K562 (cell line): ENCODE measurements around the gene SNRPA. TPM values are rescaled to one million over a fixed set of nuclear protein-coding genes. Genes with fewer than 3 reads are reported as not detected.
A peak's percentile ranks its signal among the peaks of the same experiment; 100 is the strongest.

ENCODE experiments used
- CBFB ChIP-seq: sonication (generic); formaldehyde crosslinking; IDR thresholded peaks from 2 replicates; pipeline ENCODE4 v1.4.0; 2020; ENCODE audit warnings: mild to moderate bottlenecking, missing genetic modification reagents
- CBX3 ChIP-seq, 2 experiments: IDR thresholded peaks; 1 replicate in 1 of 2; 2 replicates in 1 of 2; pipeline ENCODE4 v1.6.1; 2012; ENCODE audit warnings: inconsistent platforms in 2 of 2, low read length in 2 of 2, borderline replicate concordance in 1 of 2, control low read depth in 1 of 2
- CREM ChIP-seq: IDR thresholded peaks from 2 replicates; pipeline ENCODE4 v1.6.1; 2014; ENCODE audit warnings: antibody characterized with exemption, low read depth
- ESRRA ChIP-seq: fragments of 450-650 bp; IDR thresholded peaks from 2 replicates; pipeline ENCODE4 v1.6.1; 2014; ENCODE audit warnings: low read depth, mild to moderate bottlenecking, moderate library complexity, borderline replicate concordance
- GTF2A2 ChIP-seq: IDR thresholded peaks from 2 replicates; pipeline ENCODE4 v1.6.1; 2016; ENCODE audit warnings: mild to moderate bottlenecking, missing genetic modification characterization, missing compliant biosample characterization
- KDM2B ChIP-seq: fragments of 250-450 bp; sonication (Bioruptor Pico); IDR thresholded peaks from 2 replicates; pipeline ENCODE4 v1.8.0; 2021; ENCODE audit warnings: mild to moderate bottlenecking, moderate library complexity
- MAFG ChIP-seq: fragments of 450-650 bp; conservative IDR thresholded peaks from 2 replicates; pipeline ENCODE4 v1.6.1; 2016; ENCODE audit warnings: missing genetic modification characterization, missing compliant biosample characterization
- NCOA2 ChIP-seq, 2 experiments: fragments of 450-650 bp; IDR thresholded peaks; 2 replicates each; pipeline ENCODE4 v1.6.1; 2018; ENCODE audit warnings: mild to moderate bottlenecking in 2 of 2, moderate library complexity in 1 of 2; ENCODE audit not compliant: partially characterized antibody in 2 of 2
- NCOA6 ChIP-seq: fragments of 450-650 bp; IDR thresholded peaks from 2 replicates; pipeline ENCODE4 v1.6.1; 2017; ENCODE audit warnings: mild to moderate bottlenecking
- PTRF ChIP-seq: fragments of 450-650 bp; IDR thresholded peaks from 2 replicates; pipeline ENCODE4 v1.6.1; 2016; ENCODE audit warnings: mild to moderate bottlenecking, missing genetic modification characterization, missing compliant biosample characterization
- TAF7 ChIP-seq: fragments of 450-650 bp; IDR thresholded peaks from 2 replicates; pipeline ENCODE4 v1.6.1; 2016; ENCODE audit warnings: missing genetic modification characterization, missing compliant biosample characterization
- TEAD4 ChIP-seq, 2 experiments: sonication (generic) in 1 of 2; formaldehyde crosslinking in 1 of 2; IDR thresholded peaks; 2 replicates each; pipeline versions ENCODE4 v1.6.1 to v1.8.0; 2012 to 2022; ENCODE audit warnings: borderline replicate concordance in 1 of 2, inconsistent platforms in 1 of 2, low read length in 1 of 2, mild to moderate bottlenecking in 1 of 2, missing genetic modification reagents in 1 of 2
- ZNF347 ChIP-seq: fragments of 450-650 bp; formaldehyde crosslinking; IDR thresholded peaks from 2 replicates; pipeline ENCODE4 v1.4.0; 2020; ENCODE audit warnings: low read depth, mild to moderate bottlenecking, moderate library complexity
- ZNF444 ChIP-seq: fragments of 250-450 bp; sonication (Bioruptor Pico); IDR thresholded peaks from 2 replicates; pipeline ENCODE4 v1.4.0; 2020; ENCODE audit warnings: mild to moderate bottlenecking, moderate library complexity
- ZNF584 ChIP-seq: fragments of 200-800 bp; sonication (Bioruptor generic); IDR thresholded peaks from 2 replicates; pipeline ENCODE4 v1.6.1; 2016; ENCODE audit warnings: low read depth, mild to moderate bottlenecking, missing genetic modification characterization, missing compliant biosample characterization
- ZNF699 ChIP-seq: fragments of 250-450 bp; sonication (Bioruptor Pico); IDR thresholded peaks from 2 replicates; pipeline ENCODE4 v1.8.0; 2021; ENCODE audit warnings: mild to moderate bottlenecking, moderate library complexity; ENCODE audit not compliant: insufficient replicate concordance
- ZNF740 ChIP-seq, 3 experiments: fragments of 200-800 bp in 1 of 3; sonication (Bioruptor generic) in 1 of 3; sonication (generic) in 1 of 3; formaldehyde crosslinking in 1 of 3; IDR thresholded peaks; 2 replicates each; pipeline versions ENCODE4 v1.6.1 to v1.8.0; 2016 to 2022; ENCODE audit warnings: mild to moderate bottlenecking in 2 of 3, missing compliant biosample characterization in 2 of 3, missing genetic modification characterization in 2 of 3, missing genetic modification reagents in 1 of 3
- polyA plus RNA-seq, 8 experiments: library from polyadenylated mRNA; depleted of rRNA in 4 of 8; stranded (reverse) in 5 of 8; unstranded in 3 of 8; fragments of >200 nt; fragmentation: Nextera tagmentation in 2 of 8; fragmentation: Illumina TruSeq in 1 of 8; extraction: Ambion mirVana in 2 of 8; extraction: Trizol in 1 of 8; gene quantifications; 2 replicates each; pipeline versions ENCODE4 v1.2.1 to v1.2.3, GENCODE V29; 2011 to 2014; ENCODE audit warnings: inconsistent platforms in 1 of 8, missing spikeins in 1 of 8
- total RNA-seq, 7 experiments: library from RNA; depleted of rRNA in 6 of 7; stranded (reverse); fragments of >200 nt in 6 of 7; fragmentation: Illumina TruSeq in 2 of 7; extraction: Trizol in 2 of 7; gene quantifications; 2 replicates each; pipeline versions ENCODE4 v1.2.1 to v1.2.3, GENCODE V29; 2011 to 2021; ENCODE audit warnings: low replicate concordance in 1 of 7
- TF ChIP-seq, protein P1 (sequence below): fragments of 150-350 bp; conservative IDR thresholded peaks from 2 replicates; pipeline ENCODE4 v1.6.1; 2014; ENCODE audit warnings: low read length
- TF ChIP-seq, protein P2 (sequence below): fragments of 450-650 bp; IDR thresholded peaks from 2 replicates; pipeline ENCODE4 v1.7.0; 2016; ENCODE audit warnings: borderline replicate concordance

SNRPA gene
- total and polyA plus RNA-seq, 9 of the 15 experiments (the other 6 are each of a cell fraction or from before 2014, with no cell fraction given): 16.3 to 311 (median 193) TPM

DNA sequence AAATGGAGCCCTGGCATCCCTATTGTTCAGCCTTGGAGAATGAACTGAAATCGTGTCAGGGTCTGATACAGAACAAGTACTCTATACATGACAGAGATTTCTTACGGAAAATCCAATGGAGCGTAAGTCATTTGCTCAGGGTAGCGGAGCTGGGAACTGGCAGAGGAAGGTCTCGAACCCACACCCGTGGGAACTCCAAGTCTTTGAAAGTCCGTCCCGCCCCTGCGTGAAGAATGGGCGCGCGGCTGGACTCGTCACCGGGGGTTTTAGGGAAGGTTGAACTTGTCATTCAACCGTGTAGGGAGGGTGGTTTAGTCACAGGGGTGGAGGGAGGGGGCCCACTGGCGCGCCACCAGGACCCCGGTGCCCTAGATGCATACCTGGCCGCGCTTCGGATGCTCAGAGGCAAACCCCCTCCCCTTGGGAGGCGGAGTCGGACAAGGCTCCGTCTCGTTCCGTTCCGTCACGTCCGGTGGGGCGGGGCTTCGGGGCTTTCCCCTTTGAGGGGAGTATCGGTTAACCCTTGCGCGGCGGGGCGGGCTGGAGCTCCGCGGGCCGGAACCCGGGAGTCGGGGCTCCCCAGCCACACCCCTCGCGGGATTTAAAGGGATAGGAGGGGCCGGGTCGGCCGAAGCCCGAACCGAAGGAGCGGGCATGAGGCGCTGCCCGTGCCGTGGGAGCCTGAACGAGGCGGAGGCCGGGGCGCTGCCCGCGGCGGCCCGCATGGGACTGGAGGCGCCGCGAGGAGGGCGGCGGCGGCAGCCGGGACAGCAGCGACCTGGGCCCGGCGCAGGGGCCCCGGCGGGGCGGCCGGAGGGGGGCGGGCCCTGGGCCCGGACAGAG lies 34.3 kb upstream of the SNRPA start, which contains the start of the genes COQ8B and ITPKC (continued):
- TF ChIP-seq, protein P1, sequence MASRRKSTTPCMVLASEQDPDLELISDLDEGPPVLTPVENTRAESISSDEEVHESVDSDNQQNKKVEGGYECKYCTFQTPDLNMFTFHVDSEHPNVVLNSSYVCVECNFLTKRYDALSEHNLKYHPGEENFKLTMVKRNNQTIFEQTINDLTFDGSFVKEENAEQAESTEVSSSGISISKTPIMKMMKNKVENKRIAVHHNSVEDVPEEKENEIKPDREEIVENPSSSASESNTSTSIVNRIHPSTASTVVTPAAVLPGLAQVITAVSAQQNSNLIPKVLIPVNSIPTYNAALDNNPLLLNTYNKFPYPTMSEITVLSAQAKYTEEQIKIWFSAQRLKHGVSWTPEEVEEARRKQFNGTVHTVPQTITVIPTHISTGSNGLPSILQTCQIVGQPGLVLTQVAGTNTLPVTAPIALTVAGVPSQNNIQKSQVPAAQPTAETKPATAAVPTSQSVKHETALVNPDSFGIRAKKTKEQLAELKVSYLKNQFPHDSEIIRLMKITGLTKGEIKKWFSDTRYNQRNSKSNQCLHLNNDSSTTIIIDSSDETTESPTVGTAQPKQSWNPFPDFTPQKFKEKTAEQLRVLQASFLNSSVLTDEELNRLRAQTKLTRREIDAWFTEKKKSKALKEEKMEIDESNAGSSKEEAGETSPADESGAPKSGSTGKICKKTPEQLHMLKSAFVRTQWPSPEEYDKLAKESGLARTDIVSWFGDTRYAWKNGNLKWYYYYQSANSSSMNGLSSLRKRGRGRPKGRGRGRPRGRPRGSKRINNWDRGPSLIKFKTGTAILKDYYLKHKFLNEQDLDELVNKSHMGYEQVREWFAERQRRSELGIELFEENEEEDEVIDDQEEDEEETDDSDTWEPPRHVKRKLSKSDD: no peak
- TF ChIP-seq, protein P2, sequence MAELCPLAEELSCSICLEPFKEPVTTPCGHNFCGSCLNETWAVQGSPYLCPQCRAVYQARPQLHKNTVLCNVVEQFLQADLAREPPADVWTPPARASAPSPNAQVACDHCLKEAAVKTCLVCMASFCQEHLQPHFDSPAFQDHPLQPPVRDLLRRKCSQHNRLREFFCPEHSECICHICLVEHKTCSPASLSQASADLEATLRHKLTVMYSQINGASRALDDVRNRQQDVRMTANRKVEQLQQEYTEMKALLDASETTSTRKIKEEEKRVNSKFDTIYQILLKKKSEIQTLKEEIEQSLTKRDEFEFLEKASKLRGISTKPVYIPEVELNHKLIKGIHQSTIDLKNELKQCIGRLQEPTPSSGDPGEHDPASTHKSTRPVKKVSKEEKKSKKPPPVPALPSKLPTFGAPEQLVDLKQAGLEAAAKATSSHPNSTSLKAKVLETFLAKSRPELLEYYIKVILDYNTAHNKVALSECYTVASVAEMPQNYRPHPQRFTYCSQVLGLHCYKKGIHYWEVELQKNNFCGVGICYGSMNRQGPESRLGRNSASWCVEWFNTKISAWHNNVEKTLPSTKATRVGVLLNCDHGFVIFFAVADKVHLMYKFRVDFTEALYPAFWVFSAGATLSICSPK: no peak
- no peak for TF ChIP-seq KDM2B (CRISPR knock-in tag)
- no peak for TF ChIP-seq ZNF584 (CRISPR knock-in tag)
- TF ChIP-seq CREM: peak; percentile 96
- 0 out of 3 replicates have a peak, but pooled peaks of 1 of the 2 experiments have one; percentile 14 for TF ChIP-seq CBX3 (IDR thresholded peaks at IDR 0.05; ENCODE audit: borderline replicate concordance in 1 of 2, low read length in 2 of 2)
- TF ChIP-seq ZNF444: no peak
- no peak for TF ChIP-seq TAF7 (tag)
- TF ChIP-seq MAFG (tag): no peak
- TF ChIP-seq ESRRA: peak; percentile 39; the same call in 1 of the 2 replicates
- no peak for TF ChIP-seq TEAD4 (IDR thresholded peaks at IDR 0.05; ENCODE audit: low read length)
- TF ChIP-seq TEAD4 (CRISPR knock-in tag; IDR thresholded peaks at IDR 0.05; ENCODE audit: borderline replicate concordance): no peak
- TF ChIP-seq NCOA6: no peak
- TF ChIP-seq ZNF740 (CRISPR knock-in tag; IDR thresholded peaks at IDR 0.05): peak; percentile 12; the same call in 1 of the 2 replicates
- no peak for TF ChIP-seq ZNF740 (tag; IDR thresholded peaks at IDR 0.05)
- TF ChIP-seq ZNF699 (CRISPR knock-in tag): no peak
- TF ChIP-seq GTF2A2: no peak
- TF ChIP-seq ZNF347: no peak
- no peak for TF ChIP-seq CBFB (CRISPR knock-in tag)
- TF ChIP-seq PTRF: no peak
- no peak for TF ChIP-seq NCOA2 (IDR thresholded peaks at IDR 0.05; ENCODE audit: partially characterized antibody in 2 of 2)
